ENCODE measurements around the gene SMOC1. TPM values are rescaled to one million over a fixed set of nuclear protein-coding genes. Genes with fewer than 3 reads are reported as not detected.
A peak's percentile ranks its signal among the peaks of the same experiment; 100 is the strongest.

SMOC1 gene
- total RNA-seq, 1 experiment from 2014 or later: 0.68 TPM

- no peak overlapping the region for H2AFZ ChIP-seq (ENCODE audit: low read length)
- no peaks in the 10 kb centered on the region for H3K79me2 ChIP-seq (ENCODE audit: insufficient read depth, low read length)
- H3K27ac ChIP-seq (ENCODE audit: insufficient read length, low read depth, low read length): no peak overlapping the region
- no peak overlapping the region for H3K14ac ChIP-seq (ENCODE audit: insufficient read depth, low read length)
- H2BK120ac ChIP-seq (ENCODE audit: low read depth, low read length, poor library complexity, severe bottlenecking): no peak overlapping the region
- H3K18ac ChIP-seq (ENCODE audit: insufficient read length, low read depth, low read length): no peak overlapping the region
- no peaks in the 10 kb centered on the region for H3K9me3 ChIP-seq (ENCODE audit: control insufficient read depth, low read depth, low read length)
- Mint-ChIP-seq H3K27me3 (ENCODE audit: low read depth) (peaks cover 63% of the 10 kb centered on the region), H3K9me3 (no peaks in the 10 kb centered on the region; a peak in 1 of 5 replicates), H3K36me3 (ENCODE audit: insufficient read depth in 1 of 3, low read depth in 3 of 3) (no peaks in the 10 kb centered on the region), H3K4me3 (no peak overlapping the region), H3K4me1 (peaks cover 13 to 28% of the 10 kb centered on the region in 2 experiments), H3K27ac (no peak overlapping the region)
- H2BK20ac ChIP-seq (ENCODE audit: low read depth, low read length, poor library complexity, severe bottlenecking): no peak overlapping the region
- no peak overlapping the region for H3K56ac ChIP-seq (ENCODE audit: insufficient read length, low read depth, low read length)
- H3K27me3 ChIP-seq (ENCODE audit: insufficient read depth, low read length): peaks cover 9% of the 10 kb centered on the region; the same call in 1 of the 2 replicates
- no peak overlapping the region for H2BK12ac ChIP-seq (ENCODE audit: insufficient read length, low read depth, low read length)
- no peak overlapping the region for H3K4ac ChIP-seq (ENCODE audit: low read depth, low read length)
- H4K5ac ChIP-seq (ENCODE audit: insufficient read length, low read depth, low read length): no peak overlapping the region
- H4K20me1 ChIP-seq (ENCODE audit: control insufficient read depth, insufficient read depth, insufficient read length): no peaks in the 10 kb centered on the region
- TF ChIP-seq CTCF (conservative IDR thresholded peaks at IDR 0.05): peak; percentile 79
- no peak overlapping the region for H3K4me2 ChIP-seq (ENCODE audit: insufficient read depth, insufficient read length, low read length)
- H3K23me2 ChIP-seq (ENCODE audit: insufficient read length, low read depth, low read length, poor library complexity, severe bottlenecking): peaks cover 8% of the 10 kb centered on the region
- H4K8ac ChIP-seq (replicated peaks; ENCODE audit: insufficient read length, low read depth, low read length): no peak overlapping the region
- no peak overlapping the region for H3K9ac ChIP-seq (ENCODE audit: extremely low read depth, insufficient read length, low read length)
- H3T11ph ChIP-seq (ENCODE audit: low read length): no peak overlapping the region
- no peak overlapping the region for H4K91ac ChIP-seq (ENCODE audit: insufficient read length, low read depth, low read length)
- DNase-seq: no peak
- H3K79me1 ChIP-seq (ENCODE audit: insufficient read depth, low read depth, low read length, poor library complexity, severe bottlenecking): no peaks in the 10 kb centered on the region
- no peak overlapping the region for H2AK5ac ChIP-seq (ENCODE audit: insufficient read length, low read length)
- no peak overlapping the region for H2BK5ac ChIP-seq (ENCODE audit: insufficient read length, low read length)
- no peak overlapping the region for H2BK15ac ChIP-seq (ENCODE audit: low read depth, low read length)
- H3K4me1 ChIP-seq (ENCODE audit: insufficient read depth, low read length): no peaks in the 10 kb centered on the region
- no peak overlapping the region for H3K23ac ChIP-seq (ENCODE audit: insufficient read length, low read depth, low read length)
- no CpG with 5 or more reads among the region's 2 CpGs for WGBS (ENCODE audit: extremely low coverage, insufficient read length, low lambda C conversion rate)
Observed at GRCh38 chr14:69877492-69877891, 1.7 kb upstream of the SMOC1 start.

All from H9 (cell line).